HepG2 (cell line): ENCODE results near the gene CYP19A1. TPM values are rescaled to one million over a fixed set of nuclear protein-coding genes. Genes with fewer than 3 reads are reported as not detected.

ENCODE experiments used
- DDIT3 ChIP-seq: sonication (generic); formaldehyde crosslinking; IDR thresholded peaks from 2 replicates; pipeline ENCODE4 v1.4.0; 2020; ENCODE audit warnings: mild to moderate bottlenecking, missing genetic modification reagents
- DR1 ChIP-seq: sonication (generic); formaldehyde crosslinking; IDR thresholded peaks from 2 replicates; pipeline ENCODE4 v1.8.0; 2021; ENCODE audit warnings: mild to moderate bottlenecking, missing genetic modification reagents, inconsistent platforms
- ELF3 ChIP-seq: IDR thresholded peaks from 2 replicates; pipeline ENCODE4 v1.6.1; 2016; ENCODE audit warnings: missing genetic modification reagents, missing compliant biosample characterization
- FOXO4 ChIP-seq: sonication (generic); formaldehyde crosslinking; conservative IDR thresholded peaks from 2 replicates; pipeline ENCODE4 v1.8.1; 2023; ENCODE audit warnings: missing genetic modification reagents
- HINFP ChIP-seq: sonication (generic); formaldehyde crosslinking; IDR thresholded peaks from 2 replicates; pipeline ENCODE4 v1.4.0; 2020; ENCODE audit warnings: low read depth, mild to moderate bottlenecking, missing genetic modification reagents
- HNF4G ChIP-seq, 2 experiments: sonication (generic) in 1 of 2; formaldehyde crosslinking in 1 of 2; IDR thresholded peaks; 2 replicates each; pipeline versions ENCODE4 v1.4.0 to v1.6.1; 2011 to 2020; ENCODE audit warnings: borderline replicate concordance in 2 of 2, low read depth in 2 of 2, mild to moderate bottlenecking in 2 of 2, low read length in 1 of 2, missing genetic modification reagents in 1 of 2, moderate library complexity in 1 of 2
- KDM5A ChIP-seq: fragments of 200-600 bp; sonication (generic); IDR thresholded peaks from 2 replicates; pipeline ENCODE4 v1.7.0; 2018; ENCODE audit warnings: antibody characterized with exemption, mild to moderate bottlenecking, low read length, borderline replicate concordance
- KLF6 ChIP-seq: IDR thresholded peaks from 2 replicates; pipeline ENCODE4 v1.8.0; 2016; ENCODE audit warnings: missing biosample characterization, missing genetic modification reagents
- PAF1 ChIP-seq: IDR thresholded peaks from 2 replicates; pipeline ENCODE4 v1.6.1; 2016; ENCODE audit warnings: missing genetic modification reagents, missing compliant biosample characterization
- PAX8 ChIP-seq: sonication (generic); formaldehyde crosslinking; IDR thresholded peaks from 2 replicates; pipeline ENCODE4 v1.8.0; 2022; ENCODE audit warnings: mild to moderate bottlenecking, missing genetic modification reagents, borderline replicate concordance
- PHF20 ChIP-seq: sonication (generic); formaldehyde crosslinking; IDR thresholded peaks from 2 replicates; pipeline ENCODE4 v1.5.0; 2020; ENCODE audit warnings: mild to moderate bottlenecking, missing genetic modification reagents
- PPARG ChIP-seq: conservative IDR thresholded peaks from 2 replicates; pipeline ENCODE4 v1.6.1; 2016; ENCODE audit warnings: missing biosample characterization, missing genetic modification reagents
- RFX1 ChIP-seq: fragments of 450-650 bp; IDR thresholded peaks from 2 replicates; pipeline ENCODE4 v1.6.1; 2017
- RFXAP ChIP-seq: sonication (generic); formaldehyde crosslinking; IDR thresholded peaks from 2 replicates; pipeline ENCODE4 v1.4.0; 2020; ENCODE audit warnings: missing genetic modification reagents, borderline replicate concordance
- SRF ChIP-seq: IDR thresholded peaks from 2 replicates; pipeline ENCODE4 v1.6.1; 2011; ENCODE audit warnings: mild to moderate bottlenecking, low read depth, low read length, moderate library complexity
- TEF ChIP-seq: sonication (generic); formaldehyde crosslinking; IDR thresholded peaks from 2 replicates; pipeline ENCODE4 v1.5.0; 2020; ENCODE audit warnings: missing genetic modification reagents
- THRA ChIP-seq: sonication (generic); formaldehyde crosslinking; IDR thresholded peaks from 2 replicates; pipeline ENCODE4 v1.4.0; 2020; ENCODE audit warnings: missing genetic modification reagents, borderline replicate concordance
- ZBTB20 ChIP-seq: sonication (generic); formaldehyde crosslinking; IDR thresholded peaks from 2 replicates; pipeline ENCODE4 v1.8.1; 2023; ENCODE audit warnings: missing genetic modification reagents, low read depth, mild to moderate bottlenecking, borderline replicate concordance
- ZIK1 ChIP-seq: sonication (generic); formaldehyde crosslinking; IDR thresholded peaks from 2 replicates; pipeline ENCODE4 v1.5.0; 2020; ENCODE audit warnings: mild to moderate bottlenecking, low read depth, missing genetic modification reagents, borderline replicate concordance
- ZNF501 ChIP-seq: sonication (generic); formaldehyde crosslinking; IDR thresholded peaks from 2 replicates; pipeline ENCODE4 v1.5.1; 2020; ENCODE audit warnings: mild to moderate bottlenecking, moderate library complexity, missing genetic modification reagents
- ZNF510 ChIP-seq: sonication (generic); formaldehyde crosslinking; IDR thresholded peaks from 2 replicates; pipeline ENCODE4 v1.4.0; 2020; ENCODE audit warnings: low read depth, mild to moderate bottlenecking, missing genetic modification reagents
- ZNF557 ChIP-seq: sonication (generic); formaldehyde crosslinking; IDR thresholded peaks from 2 replicates; pipeline ENCODE4 v1.4.0; 2020; ENCODE audit warnings: missing genetic modification reagents
- ZNF709 ChIP-seq: sonication (generic); formaldehyde crosslinking; IDR thresholded peaks from 2 replicates; pipeline ENCODE4 v1.5.0; 2020; ENCODE audit warnings: mild to moderate bottlenecking, missing genetic modification reagents
- ZNF780A ChIP-seq: sonication (generic); formaldehyde crosslinking; IDR thresholded peaks from 2 replicates; pipeline ENCODE4 v1.8.0; 2022; ENCODE audit warnings: mild to moderate bottlenecking, missing genetic modification reagents, moderate library complexity
- ZSCAN25 ChIP-seq: sonication (generic); formaldehyde crosslinking; IDR thresholded peaks from 2 replicates; pipeline ENCODE4 v1.8.0; 2022; ENCODE audit warnings: mild to moderate bottlenecking, missing genetic modification reagents
- polyA plus RNA-seq, 8 experiments: library from polyadenylated mRNA; depleted of rRNA in 3 of 8; stranded (reverse) in 7 of 8; unstranded in 1 of 8; fragments of >200 nt; fragmentation: Illumina TruSeq in 4 of 8; extraction: Trizol in 4 of 8; gene quantifications; 2 replicates each; pipeline versions ENCODE4 v1.2.1 to v1.2.3, GENCODE V29; 2011 to 2016; ENCODE audit warnings: low read depth in 4 of 8, missing spikeins in 1 of 8, mixed read lengths in 1 of 8; ENCODE audit not compliant: insufficient read depth in 1 of 8
- total RNA-seq, 5 experiments: library from RNA; depleted of rRNA; stranded (reverse); fragments of >200 nt; fragmentation: Illumina TruSeq; extraction: Trizol; gene quantifications; 2 replicates each; pipeline ENCODE4 v1.2.3, GENCODE V29; 2016; ENCODE audit warnings: low read depth in 1 of 5

The CYP19A1 gene
- total and polyA plus RNA-seq, 2 of the 13 experiments (the other 11 are each of a cell fraction or from before 2014, with no cell fraction given), result 10.9 to 23.0 TPM

- peak; percentile 73; the same call in 1 of the 2 replicates for TF ChIP-seq RFXAP (CRISPR knock-in tag)
- no peak for TF ChIP-seq ZIK1 (CRISPR knock-in tag)
- TF ChIP-seq HINFP, result peak; percentile 51; the same call in 1 of the 2 replicates
- TF ChIP-seq RFX1, result no peak
- peak; percentile 33; the same call in 1 of the 2 replicates for TF ChIP-seq TEF (CRISPR knock-in tag)
- TF ChIP-seq PAF1, result no peak
- no peak for TF ChIP-seq ZNF510 (CRISPR knock-in tag)
- TF ChIP-seq ZNF501 (CRISPR knock-in tag), result peak; percentile 66
- peak; percentile 71; the same call in 1 of the 2 replicates for TF ChIP-seq THRA (CRISPR knock-in tag)
- no peak for TF ChIP-seq ZNF780A (CRISPR knock-in tag)
- no peak for TF ChIP-seq ZBTB20 (CRISPR knock-in tag)
- TF ChIP-seq ZSCAN25, result peak; percentile 86
- TF ChIP-seq FOXO4 (CRISPR knock-in tag), result no peak
- 0 out of 2 replicates have a peak, but pooled peaks have one; percentile 23 for TF ChIP-seq ZNF557 (CRISPR knock-in tag)
- peak; percentile 76 for TF ChIP-seq HNF4G (IDR thresholded peaks at IDR 0.05; ENCODE audit: borderline replicate concordance, low read depth, low read length)
- peak; percentile 77; the same call in 1 of the 2 replicates for TF ChIP-seq HNF4G (CRISPR knock-in tag; IDR thresholded peaks at IDR 0.05; ENCODE audit: borderline replicate concordance, low read depth)
- peak; percentile 19; the same call in 1 of the 2 replicates for TF ChIP-seq ELF3 (CRISPR knock-in tag)
- no peak for TF ChIP-seq DDIT3 (CRISPR knock-in tag)
- TF ChIP-seq KLF6 (CRISPR knock-in tag), result no peak
- TF ChIP-seq SRF, result no peak
- TF ChIP-seq DR1 (CRISPR knock-in tag), result no peak
- TF ChIP-seq PHF20, result no peak
- peak; percentile 25 for TF ChIP-seq PPARG (CRISPR knock-in tag)
- TF ChIP-seq PAX8 (CRISPR knock-in tag), result no peak
- no peak for TF ChIP-seq KDM5A
- TF ChIP-seq ZNF709 (CRISPR knock-in tag), result 0 out of 2 replicates have a peak, but pooled peaks have one; percentile 21
Observed at GRCh38 chr15:51318382-51319150, 19.8 kb downstream of the CYP19A1 start (continued).
